ENCODE data around the gene ZBTB21.

- TF ChIP-seq CTCF (conservative IDR thresholded peaks at IDR 0.05 in 1 of 2, IDR thresholded peaks at IDR 0.05 in 1 of 2; ENCODE audit: low read depth in 1 of 2, low read length in 2 of 2) (no peak), EZH2 (IDR thresholded peaks at IDR 0.05; ENCODE audit: low read length, missing control alignments) (no peak)
Observed at GRCh38 chr21:42051788-42052187, 41.6 kb upstream of the ZBTB21 start.
